HG03280 (cell line): ENCODE results near the gene GZMM.
A peak's percentile ranks its signal among the peaks of the same experiment; 100 is the strongest.

Source experiments
- ATAC-seq: cut with Tn5 transposase; IDR thresholded peaks from one replicate; pipeline ENCODE4 v1.9.1; 2021; ENCODE audit warnings: mild to moderate bottlenecking, moderate library complexity; ENCODE audit not compliant: unreplicated experiment

GZMM gene

DNA sequence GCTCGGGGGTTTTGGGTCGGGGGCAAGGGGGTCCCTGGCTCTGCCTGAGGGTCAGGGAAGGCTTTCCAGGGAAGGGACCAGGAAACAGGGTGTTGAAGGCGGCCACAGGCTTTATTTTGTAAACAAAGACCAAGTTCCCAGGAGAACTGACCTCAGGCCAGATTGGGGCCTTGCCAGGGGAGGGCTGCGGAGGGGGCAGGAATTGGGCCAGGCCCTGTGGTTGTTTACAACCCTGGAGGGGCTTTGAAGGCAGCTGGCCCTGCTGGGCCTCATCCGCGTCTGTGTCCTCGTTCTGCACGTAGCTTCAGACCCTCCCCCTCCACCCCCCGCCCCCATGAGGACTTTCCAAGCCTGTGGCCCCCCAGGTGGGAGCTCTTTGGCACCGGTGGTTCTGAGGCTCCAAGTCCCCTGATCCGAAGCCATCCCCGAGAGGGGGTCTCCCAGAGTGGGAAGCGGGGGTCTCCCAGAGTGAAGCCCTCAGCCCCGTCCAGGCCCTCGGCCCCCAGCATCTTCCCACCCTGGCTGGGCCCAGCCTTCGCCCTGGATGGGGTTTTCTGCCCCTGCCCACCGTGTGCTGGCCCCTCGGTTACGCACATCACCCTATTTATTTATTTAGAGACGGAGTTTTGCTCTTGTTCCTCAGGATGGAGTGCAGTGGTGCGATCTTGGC is 15.1 kb downstream of the GZMM start:
- no peak for ATAC-seq

DNA sequence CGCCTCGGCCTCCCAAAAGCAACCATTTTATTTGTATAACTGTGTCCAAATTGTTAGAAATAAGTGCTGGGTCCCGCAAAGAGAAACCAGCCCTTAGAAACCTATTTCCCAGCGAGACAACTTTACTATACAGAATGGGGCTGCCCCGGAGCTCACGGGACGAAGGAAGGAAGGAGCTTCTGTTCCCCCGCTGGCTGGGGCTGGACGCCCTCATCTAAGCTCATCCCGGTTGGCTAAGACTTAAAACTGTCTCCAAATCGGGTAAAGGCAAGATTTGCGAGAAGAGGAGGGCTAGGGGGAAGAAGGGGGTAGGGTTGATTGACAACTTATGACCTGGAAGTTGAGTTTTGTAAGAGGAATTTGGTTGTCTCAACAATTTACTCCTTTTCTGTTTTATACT is 16.3 kb downstream of the GZMM start:
- ATAC-seq: no peak

DNA sequence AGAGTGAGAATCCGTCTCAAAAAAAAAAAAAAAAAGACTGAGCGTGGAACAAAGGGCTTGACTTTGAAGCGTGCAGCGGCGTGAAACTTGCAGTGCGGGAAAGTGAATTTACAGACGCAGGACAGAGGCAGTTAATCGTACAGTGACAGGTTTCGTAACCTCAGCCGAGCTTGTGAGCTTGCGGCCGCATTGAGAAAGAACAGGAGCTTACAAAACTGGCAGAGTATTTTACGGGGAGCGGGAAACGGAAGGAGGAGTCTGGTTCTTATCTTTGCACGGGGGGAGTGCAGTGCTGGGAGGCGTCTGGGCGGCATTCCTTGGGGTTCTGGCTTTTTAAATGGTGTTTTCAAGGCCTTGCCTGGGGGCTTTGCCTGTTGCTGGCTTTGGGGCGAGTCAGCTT is 22.6 kb downstream of the GZMM start:
- no peak for ATAC-seq

DNA sequence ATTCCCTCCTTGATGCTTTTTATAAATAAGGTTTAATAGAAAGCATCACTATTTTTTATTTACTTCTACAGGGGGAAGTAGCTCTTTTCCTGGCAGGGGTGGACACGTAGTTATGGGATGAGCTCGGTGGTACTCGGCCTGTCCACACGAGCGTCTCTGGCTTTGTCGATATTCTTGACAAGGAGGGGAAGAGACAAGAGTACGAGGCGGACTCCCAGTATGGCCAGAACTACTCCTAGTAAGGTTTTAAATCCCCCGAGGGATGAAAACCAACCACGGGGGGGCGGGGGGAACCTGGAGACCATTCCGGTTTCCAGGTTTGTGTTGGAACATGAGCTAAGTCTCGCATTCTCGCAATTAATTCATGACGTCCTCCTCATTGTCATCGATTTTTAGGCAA is 23.0 kb downstream of the GZMM start:
- ATAC-seq: no peak

DNA sequence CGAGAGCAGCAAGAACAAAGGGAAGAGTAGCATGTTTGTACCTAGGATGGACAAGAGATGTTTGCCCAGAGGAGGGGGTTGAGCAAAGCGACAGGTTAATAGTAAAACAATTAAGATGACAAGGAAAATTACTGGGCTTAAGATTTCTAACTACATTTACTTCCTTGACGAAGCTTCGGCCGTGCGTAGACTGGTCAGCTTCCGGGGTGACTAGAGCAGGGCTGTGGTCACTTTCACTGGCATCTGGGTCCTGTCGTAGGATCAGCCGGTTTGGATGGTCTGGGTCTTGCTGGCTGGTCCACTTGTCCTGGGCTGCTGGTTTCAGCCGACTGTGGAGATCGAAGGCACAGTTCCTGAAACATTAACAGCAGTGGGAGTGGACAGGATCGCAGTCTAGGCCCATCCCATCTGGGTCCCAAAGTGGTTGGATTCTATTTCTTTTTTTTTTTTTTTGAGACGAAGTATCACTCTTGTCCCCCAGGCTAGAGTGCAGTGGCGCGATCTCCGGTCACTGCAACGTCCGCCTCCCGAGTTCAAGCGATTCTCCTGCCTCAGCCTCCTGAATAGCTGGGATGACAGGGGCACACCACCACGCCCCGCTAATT is 23.5 kb downstream of the GZMM start:
- no peak for ATAC-seq

DNA sequence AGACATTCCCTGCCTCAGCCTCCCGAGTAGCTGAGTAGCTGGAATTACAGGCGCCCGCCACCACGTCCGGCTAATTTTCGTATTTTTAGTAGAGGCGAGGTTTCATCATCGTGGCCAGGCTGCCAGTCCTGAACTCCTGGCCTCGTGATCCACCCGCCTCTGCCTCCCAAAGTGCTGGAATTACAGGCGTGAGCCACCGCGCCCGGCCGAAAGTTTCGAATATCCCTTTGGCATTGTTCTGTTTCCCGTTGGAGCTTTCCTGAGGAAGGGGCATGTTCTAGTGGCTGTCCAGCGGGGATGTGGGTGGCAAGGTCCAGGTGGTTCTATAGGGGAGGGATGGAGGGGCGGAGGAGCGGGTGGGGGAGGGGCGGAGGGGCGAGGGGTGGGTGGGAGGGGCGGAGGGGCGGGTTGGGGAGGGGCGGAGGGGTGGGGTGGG is 26.4 kb downstream of the GZMM start:
- ATAC-seq: no peak

DNA sequence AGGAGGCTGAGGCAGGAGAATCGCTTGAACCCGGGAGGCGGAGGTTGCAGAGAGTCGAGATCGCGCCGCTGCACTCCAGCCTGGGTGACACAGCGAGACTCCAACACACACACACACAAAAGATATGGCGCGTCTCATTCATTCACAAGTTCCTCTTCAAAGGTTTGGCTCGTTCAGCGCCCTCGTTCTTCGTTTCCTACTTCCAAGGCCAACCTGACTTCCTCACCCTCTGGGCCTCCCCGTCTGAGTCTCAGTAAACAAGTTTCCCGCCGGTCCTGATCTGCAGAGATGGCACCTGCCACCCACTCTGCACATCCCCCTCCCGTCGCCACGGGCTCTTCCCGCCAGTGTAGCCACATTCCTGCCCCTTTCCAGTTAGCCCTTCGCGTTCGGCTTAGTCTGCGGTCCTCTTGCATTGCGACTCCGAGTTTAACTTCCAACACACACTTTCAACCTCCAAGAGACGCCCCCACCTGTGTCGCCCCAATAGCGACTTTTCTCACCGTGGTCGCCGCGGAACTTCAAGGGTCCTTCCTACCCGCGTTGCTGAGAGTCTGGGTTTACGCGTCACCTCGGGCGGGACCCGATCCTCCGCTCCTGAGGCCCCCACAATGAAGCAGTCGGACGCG is 27.2 kb downstream of the GZMM start:
- no peak for ATAC-seq

DNA sequence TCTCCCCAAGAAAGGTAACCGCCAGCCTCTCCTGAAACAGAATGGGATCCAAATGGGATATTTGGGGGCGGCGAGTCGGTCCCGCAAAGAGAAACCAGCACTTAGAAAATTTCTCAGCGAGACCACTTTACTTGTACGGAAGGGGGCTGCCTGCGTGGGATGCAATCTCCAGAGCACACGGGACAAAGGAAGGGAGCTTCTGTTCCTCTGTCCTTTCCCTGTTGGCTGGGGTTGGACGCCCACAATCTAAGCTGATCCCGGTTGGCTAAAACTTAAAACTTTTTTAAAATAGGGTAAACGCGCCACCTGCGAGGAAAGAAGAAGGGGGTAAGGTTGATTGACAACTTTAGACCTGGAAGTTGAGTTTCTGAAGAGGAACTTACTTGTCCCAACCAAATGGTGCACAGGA is 27.7 kb downstream of the GZMM start:
- ATAC-seq: no peak

DNA sequence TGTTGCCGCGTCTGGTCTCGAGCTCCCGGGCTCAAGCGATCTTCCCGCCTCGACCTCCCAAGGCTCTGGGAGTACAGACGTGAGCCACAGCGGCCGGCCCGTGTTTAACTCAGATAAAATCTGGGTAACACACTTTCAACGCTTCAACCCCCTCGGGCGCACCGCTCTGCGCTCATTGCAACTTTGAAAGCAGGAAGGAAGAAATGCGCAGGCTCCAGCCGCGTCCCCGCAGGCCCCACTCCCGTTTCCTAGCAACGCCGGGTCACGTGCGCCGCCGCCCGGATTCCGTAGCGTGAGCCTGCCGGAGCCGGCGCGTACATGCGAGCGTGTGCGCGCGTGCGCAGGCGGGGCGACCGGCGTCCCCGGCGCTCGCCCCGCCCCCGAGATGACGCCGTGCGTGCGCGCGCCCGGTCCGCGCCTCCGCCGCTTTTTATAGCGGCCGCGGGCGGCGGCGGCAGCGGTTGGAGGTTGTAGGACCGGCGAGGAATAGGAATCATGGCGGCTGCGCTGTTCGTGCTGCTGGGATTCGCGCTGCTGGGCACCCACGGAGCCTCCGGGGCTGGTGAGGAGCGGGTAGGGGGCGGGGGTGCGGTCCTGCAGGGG is 28.4 kb downstream of the GZMM start, which contains the start of gene BSG:
BSG (plus strand) TSS at position 457 of the 603 bp plus-strand sequence; CDS start at position 496, 39 bp downstream.
- peak; percentile 78 for ATAC-seq

DNA sequence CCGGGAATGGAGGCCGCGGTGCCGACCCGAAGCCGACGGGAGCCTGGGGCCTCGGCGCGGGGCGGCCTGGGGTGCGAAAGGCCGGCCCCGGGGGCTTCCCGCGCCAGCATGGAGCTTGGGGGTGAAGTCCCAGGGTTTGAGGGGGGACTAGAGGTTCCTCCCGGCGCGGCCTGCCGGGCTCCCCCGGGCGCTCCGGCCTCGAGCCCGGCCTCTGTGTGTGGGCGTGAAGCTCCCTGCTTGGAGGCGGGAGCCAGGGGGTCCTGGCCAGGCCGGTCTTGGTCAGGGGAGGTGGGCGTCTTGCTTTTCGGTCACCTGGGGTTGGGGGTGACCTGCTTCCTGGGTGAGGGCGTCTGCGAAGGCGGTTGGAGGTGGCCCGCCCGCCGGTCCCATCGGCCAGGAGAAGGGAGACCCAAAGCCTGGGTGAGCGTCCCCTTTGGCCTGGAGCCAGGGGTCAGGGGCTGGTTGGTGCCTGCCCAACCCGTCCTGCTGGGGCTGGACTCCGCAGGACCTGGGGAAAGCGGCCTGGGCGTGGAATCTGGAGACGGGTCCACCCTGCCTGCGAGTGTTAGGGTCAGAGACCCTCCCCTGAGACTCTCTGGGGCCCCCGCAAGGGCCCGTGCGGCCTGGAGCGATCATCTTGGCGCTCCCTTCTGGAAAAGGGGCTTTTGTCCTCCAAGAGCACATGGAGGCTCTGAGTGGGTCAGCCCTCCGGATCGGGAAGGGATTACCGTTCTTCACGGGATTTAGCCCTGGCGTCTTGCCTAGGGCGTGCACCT is 29.1 kb downstream of the GZMM start:
- ATAC-seq: peak; percentile 6

DNA sequence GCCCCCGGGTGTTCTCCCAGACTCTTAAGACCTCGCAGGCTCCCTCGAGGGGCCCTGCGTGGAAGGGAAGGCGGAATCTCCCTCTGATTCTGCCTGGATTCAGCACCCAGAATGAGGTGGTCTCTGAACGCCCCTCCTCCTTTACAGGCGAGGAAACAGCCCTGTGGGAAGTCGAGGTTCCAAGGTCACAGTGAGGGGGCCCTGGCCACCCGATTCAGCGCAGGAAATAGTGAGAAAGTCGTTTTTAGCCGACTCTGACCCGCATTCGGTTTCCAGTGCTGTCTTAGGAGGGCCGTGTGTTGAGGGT is 29.6 kb downstream of the GZMM start:
- ATAC-seq: no peak

DNA sequence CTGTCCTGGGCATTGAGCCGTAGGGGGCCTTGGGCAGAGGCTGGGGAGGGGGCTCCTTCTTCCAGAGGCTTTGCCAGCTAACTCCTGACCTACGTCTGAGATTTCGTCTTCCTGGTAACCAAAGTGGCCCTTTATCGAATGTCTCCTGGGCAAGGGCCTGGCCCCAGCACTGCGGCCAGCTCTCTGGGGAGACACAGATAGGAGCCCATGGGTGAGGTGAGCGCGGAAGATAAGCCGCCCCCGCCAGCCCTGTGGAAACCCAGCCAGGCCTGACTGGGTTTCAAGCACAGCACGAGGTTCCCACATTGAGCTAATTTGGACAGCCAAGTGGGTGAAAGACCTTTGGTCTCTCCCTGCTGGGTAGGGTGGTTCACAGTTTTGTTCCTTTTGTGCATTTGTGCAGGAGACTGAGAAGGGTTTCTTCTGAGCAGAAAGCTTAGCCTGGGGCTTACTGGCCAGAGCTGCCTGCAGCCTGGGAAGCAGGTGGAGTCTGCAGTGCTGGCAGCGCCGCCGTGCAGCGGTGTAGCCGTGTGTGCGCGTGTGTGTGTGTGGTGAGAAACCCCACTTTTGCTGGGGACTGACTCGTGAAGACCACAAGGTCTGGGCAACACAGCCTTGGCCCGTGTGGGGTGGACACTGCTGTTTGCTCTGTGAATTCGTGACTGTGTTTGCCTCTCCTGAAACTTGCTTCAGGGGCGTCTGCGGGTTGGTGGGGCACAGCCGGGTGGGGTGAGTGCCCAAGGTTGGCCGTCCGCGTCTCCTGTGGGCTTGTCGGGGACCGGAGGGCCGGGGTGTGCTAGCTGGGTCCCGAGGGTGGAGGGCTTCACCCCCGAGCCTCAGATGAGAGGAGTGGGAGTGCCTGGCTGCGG is 31.0 kb downstream of the GZMM start:
- ATAC-seq: no peak

DNA sequence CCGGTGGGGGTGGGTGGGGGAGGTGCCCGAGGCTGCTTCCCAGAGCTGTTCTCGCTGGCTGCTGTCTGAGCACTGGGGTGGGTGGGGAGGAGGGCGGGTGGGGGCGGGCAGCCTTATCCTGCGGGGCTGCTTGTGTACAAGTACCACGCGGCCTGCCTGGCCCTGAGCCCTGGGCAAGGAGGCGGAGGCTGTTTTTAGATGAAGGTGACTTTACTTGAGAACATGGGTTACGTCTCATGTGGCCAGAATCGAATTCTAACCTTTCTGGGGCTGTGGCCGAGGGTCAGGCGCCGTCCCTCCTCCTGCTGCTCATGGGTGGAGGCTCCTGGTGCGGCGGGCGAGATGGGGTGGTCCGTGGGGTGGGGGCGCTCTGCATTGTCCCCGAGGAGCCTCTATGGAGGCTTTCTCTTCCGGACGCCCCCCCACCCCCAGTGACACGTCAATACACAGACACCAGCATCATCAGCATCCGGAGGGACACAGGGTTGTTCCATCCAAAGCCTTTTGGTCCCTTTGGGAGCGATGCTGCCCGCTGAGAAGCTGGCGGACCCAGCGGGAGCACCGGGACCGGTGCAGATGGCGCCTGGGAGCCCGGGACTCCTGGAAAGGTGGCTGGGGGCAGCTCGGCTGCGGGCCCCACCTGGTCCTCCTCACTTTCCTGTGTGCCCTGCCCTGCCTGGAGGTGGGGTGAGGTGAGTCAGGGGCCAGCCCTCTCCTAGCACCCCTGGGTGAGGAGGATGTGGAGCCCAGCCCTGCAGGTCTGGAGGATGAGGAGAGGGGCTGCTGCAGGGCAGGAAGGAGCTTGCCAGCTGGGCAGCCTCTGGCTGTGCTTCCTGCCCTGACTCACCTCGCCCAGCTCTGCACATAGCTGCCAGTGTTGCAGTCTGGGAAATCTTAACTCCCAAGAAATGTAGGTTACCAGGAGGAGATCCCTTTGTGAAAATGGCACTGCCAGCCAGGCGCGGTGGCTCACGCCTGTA is 32.0 kb downstream of the GZMM start:
- ATAC-seq: no peak

DNA sequence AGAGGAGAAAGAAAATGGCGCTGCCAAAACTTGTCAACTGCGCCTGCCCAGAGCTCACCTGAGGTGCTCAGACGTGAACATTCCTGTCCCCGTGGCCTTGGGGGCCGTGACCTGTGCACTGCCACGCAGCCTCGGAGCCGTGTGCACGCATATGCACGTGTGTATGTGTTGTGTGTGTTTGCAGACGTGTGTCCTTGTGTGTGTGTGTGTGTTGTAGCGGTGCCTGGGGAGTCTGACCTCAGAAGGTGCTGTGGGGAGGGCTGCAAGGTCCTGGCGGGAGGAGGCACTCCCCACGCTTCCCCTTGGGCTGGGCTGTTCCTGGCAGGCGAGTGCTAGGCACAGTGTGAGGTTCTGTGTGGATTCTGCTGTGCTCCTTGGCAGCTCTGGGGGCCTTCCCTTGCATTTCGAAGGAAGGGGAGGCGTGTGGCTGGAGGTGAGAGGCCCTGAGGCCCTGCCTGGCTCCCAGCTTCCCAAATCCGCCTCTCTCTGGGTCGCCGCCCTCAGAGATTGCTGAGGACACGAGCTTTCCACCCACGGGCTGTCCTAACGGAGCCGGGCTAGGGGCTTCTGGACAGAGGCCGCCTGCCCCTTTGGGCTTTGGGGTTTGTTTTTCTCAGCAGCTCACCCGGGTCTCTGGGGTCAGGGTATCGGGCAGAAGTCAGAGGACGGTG is 33.0 kb downstream of the GZMM start:
- no peak for ATAC-seq

DNA sequence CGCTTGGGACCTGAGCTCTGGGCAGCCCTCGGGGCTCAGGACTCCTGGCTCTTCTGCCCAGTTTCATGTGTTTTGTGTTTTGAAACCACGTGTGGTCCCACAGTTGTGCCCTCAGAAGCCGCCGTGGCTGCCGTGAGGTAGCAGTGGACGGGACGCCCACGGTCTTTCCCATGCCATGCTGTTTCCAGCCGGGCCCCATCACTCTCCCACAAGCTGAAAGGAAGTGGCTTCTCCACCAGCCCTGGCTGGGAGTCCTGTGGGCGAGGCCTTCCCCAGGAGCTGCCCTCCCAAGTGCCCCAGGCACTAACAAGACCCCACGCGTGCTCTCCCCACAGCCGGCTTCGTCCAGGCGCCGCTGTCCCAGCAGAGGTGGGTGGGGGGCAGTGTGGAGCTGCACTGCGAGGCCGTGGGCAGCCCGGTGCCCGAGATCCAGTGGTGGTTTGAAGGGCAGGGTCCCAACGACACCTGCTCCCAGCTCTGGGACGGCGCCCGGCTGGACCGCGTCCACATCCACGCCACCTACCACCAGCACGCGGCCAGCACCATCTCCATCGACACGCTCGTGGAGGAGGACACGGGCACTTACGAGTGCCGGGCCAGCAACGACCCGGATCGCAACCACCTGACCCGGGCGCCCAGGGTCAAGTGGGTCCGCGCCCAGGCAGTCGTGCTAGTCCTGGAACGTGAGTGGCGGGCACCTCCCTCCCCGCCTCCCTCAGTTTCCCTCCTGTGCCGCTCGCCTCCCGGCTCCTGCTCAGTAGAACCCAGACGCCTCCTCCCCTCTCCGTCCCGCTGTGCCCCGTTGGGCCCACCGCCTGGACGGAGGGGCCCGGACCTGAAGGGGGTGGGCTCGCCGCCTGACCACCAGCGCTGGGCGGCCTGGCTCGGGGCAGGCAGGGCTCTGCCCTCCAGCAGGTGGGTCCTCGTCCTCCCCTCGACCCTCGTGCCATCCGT is 33.9 kb downstream of the GZMM start:
- ATAC-seq: no peak

DNA sequence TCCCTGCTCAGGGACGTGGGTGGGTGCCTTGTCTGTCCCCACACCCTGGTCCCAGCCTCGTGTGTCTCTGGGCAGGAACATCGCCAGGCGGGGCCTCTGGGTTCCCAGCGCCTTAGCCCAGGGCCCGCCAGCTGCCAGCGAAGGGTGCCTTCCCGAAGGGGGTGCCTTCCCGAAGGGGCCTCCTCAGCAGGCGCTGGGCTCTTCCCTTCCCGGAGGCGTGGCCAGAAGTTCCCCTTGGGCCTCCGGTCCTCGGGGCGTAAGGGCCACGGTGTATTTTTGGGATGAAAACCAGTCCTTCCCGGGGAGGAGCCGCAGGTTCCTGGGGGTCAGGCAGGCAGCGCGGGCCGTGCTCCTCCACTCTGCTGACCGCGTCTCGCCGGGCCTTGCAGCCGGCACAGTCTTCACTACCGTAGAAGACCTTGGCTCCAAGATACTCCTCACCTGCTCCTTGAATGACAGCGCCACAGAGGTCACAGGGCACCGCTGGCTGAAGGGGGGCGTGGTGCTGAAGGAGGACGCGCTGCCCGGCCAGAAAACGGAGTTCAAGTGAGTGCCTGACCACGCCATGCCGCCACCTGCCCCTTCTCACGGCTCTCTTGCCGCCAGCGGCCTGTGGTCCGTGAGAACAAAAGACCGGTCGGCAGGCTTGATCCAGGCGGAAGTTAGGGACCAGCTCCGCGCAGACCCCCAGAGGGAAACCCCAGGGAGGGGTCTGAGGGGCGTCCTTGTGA is 35.4 kb downstream of the GZMM start:
- no peak for ATAC-seq

DNA sequence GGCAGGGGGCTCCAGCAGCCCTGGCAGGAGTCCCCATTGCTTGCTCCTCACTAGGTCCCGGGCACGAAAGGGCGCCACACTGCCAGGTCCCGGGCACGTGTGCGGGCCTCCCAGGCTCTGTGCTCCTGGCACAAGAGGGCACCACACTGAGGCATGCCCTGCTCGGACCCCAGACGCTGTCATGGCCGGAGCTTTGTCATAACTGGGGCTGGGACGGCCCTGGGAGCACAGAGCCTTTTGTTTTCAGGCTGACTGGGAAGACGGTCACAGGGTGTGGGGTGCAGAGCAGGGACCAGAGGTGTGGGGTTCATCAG is 35.9 kb downstream of the GZMM start:
- ATAC-seq: no peak
